Measurements from ENCODE around the gene BCAR3. TPM values are rescaled to one million over a fixed set of nuclear protein-coding genes. Genes with fewer than 3 reads are reported as not detected.

BCAR3 gene
- total and polyA plus RNA-seq, 7 experiments from 2014 or later, result 0.22 to 1.7 (median 0.84) TPM

GRCh38 chr1:93521618-93522017, 160.0 kb downstream of the BCAR3 start:
- Mint-ChIP-seq H3K36me3 (no peaks in the 10 kb centered on the region), H3K27ac (no peak overlapping the region), H3K27me3 (peaks cover 0 to 9% (median 8%) of the 10 kb centered on the region in 5 donors), H3K4me3 (no peak overlapping the region), H3K9me3 (peaks cover 0 to 4% (median 0%) of the 10 kb centered on the region in 11 donors), H3K4me1 (no peaks in the 10 kb centered on the region)
- no peaks in the 10 kb centered on the region for H3K4me1 ChIP-seq (ENCODE audit: control insufficient read depth in 2 of 2, insufficient read depth in 2 of 2, low read length in 2 of 2)
- ATAC-seq (no peak), DNase-seq (no peak)
- no peak overlapping the region for H3K27ac ChIP-seq (ENCODE audit: low read depth, low read length)
- no peaks in the 10 kb centered on the region for H3K27me3 ChIP-seq (ENCODE audit: control insufficient read depth in 2 of 2, insufficient read depth in 2 of 2, low read length in 2 of 2)
- intact Hi-C loops (cut with micrococcal nuclease), result no loop called here
- ChIA-PET POLR2A (no interaction called here), CTCF (no interaction called here)
- no peaks in the 10 kb centered on the region for H3K36me3 ChIP-seq (ENCODE audit: control insufficient read depth in 2 of 3, insufficient read depth in 3 of 3, low read length in 3 of 3)
- no peaks in the 10 kb centered on the region for H3K9me3 ChIP-seq (ENCODE audit: control insufficient read depth in 2 of 3, low read length in 3 of 3)
- H3K4me3 ChIP-seq (ENCODE audit: low read length), result no peak overlapping the region

GRCh38 chr1:93519199-93519829, 162.3 kb downstream of the BCAR3 start:
- Mint-ChIP-seq H3K36me3 (no peaks in the 10 kb centered on the region), H3K27me3 (peaks cover 0 to 8% (median 4%) of the 10 kb centered on the region in 5 donors), H3K27ac (no peak overlapping the region), H3K9me3 (peaks cover 0 to 4% (median 0%) of the 10 kb centered on the region in 11 donors), H3K4me3 (no peak overlapping the region), H3K4me1 (no peaks in the 10 kb centered on the region)
- H3K27ac ChIP-seq (ENCODE audit: low read depth, low read length), result no peak overlapping the region
- no peaks in the 10 kb centered on the region for H3K4me1 ChIP-seq (ENCODE audit: control insufficient read depth in 2 of 2, insufficient read depth in 2 of 2, low read length in 2 of 2)
- CTCF ChIA-PET, result no interaction called here
- POLR2A ChIA-PET, result no interaction called here
- ATAC-seq, result no peak
- no peaks in the 10 kb centered on the region for H3K36me3 ChIP-seq (ENCODE audit: control insufficient read depth in 2 of 3, insufficient read depth in 3 of 3, low read length in 3 of 3)
- DNase-seq, result no peak
- no peak overlapping the region for H3K4me3 ChIP-seq (ENCODE audit: low read length)
- intact Hi-C loops (cut with micrococcal nuclease), result no loop called here
- no peaks in the 10 kb centered on the region for H3K27me3 ChIP-seq (ENCODE audit: control insufficient read depth in 2 of 2, insufficient read depth in 2 of 2, low read length in 2 of 2)
- H3K9me3 ChIP-seq (ENCODE audit: control insufficient read depth in 2 of 3, low read length in 3 of 3), result no peaks in the 10 kb centered on the region

GRCh38 chr1:93518516-93518915, 163.1 kb downstream of the BCAR3 start:
- Mint-ChIP-seq H3K36me3 (no peaks in the 10 kb centered on the region), H3K4me3 (no peak overlapping the region), H3K27me3 (peaks cover 0 to 8% (median 4%) of the 10 kb centered on the region in 5 donors), H3K27ac (no peak overlapping the region), H3K9me3 (peaks cover 0 to 4% (median 0%) of the 10 kb centered on the region in 11 donors), H3K4me1 (no peaks in the 10 kb centered on the region)
- Histone ChIP-seq H3K27me3 (ENCODE audit: control insufficient read depth in 2 of 2, insufficient read depth in 2 of 2, low read length in 2 of 2) (no peaks in the 10 kb centered on the region), H3K9me3 (ENCODE audit: control insufficient read depth in 2 of 3, low read length in 3 of 3) (no peaks in the 10 kb centered on the region), H3K4me1 (ENCODE audit: control insufficient read depth in 2 of 2, insufficient read depth in 2 of 2, low read length in 2 of 2) (no peaks in the 10 kb centered on the region), H3K36me3 (ENCODE audit: control insufficient read depth in 2 of 3, insufficient read depth in 3 of 3, low read length in 3 of 3) (no peaks in the 10 kb centered on the region), H3K27ac (ENCODE audit: low read depth, low read length) (no peak overlapping the region), H3K4me3 (ENCODE audit: low read length) (no peak overlapping the region)
- CTCF ChIA-PET, result no interaction called here
- ATAC-seq (no peak), DNase-seq (no peak)
- POLR2A ChIA-PET, result no interaction called here
- intact Hi-C loops (cut with micrococcal nuclease), result no loop called here

GRCh38 chr1:93516164-93516563, 165.5 kb downstream of the BCAR3 start:
- peaks cover 0 to 5% (median 0%) of the 10 kb centered on the region in 11 donors for H3K9me3 Mint-ChIP-seq
- no peak overlapping the region for H3K4me3 ChIP-seq (ENCODE audit: low read length)
- peaks cover 0 to 8% (median 4%) of the 10 kb centered on the region in 5 donors for H3K27me3 Mint-ChIP-seq
- intact Hi-C loops (cut with micrococcal nuclease), result no loop called here
- ATAC-seq (no peak), DNase-seq (no peak)
- H3K27ac ChIP-seq (ENCODE audit: low read depth, low read length), result no peak overlapping the region
- CTCF ChIA-PET, result no interaction called here
- no peaks in the 10 kb centered on the region for H3K4me1 ChIP-seq (ENCODE audit: control insufficient read depth in 2 of 2, insufficient read depth in 2 of 2, low read length in 2 of 2)
- H3K27ac Mint-ChIP-seq, result no peak overlapping the region
- no peak overlapping the region for H3K4me3 Mint-ChIP-seq
- H3K36me3 ChIP-seq (ENCODE audit: control insufficient read depth in 2 of 3, insufficient read depth in 3 of 3, low read length in 3 of 3), result no peaks in the 10 kb centered on the region
- H3K27me3 ChIP-seq (ENCODE audit: control insufficient read depth in 2 of 2, insufficient read depth in 2 of 2, low read length in 2 of 2), result no peaks in the 10 kb centered on the region
- no peaks in the 10 kb centered on the region for H3K9me3 ChIP-seq (ENCODE audit: control insufficient read depth in 2 of 3, low read length in 3 of 3)
- H3K36me3 Mint-ChIP-seq, result no peaks in the 10 kb centered on the region
- POLR2A ChIA-PET, result no interaction called here
- no peaks in the 10 kb centered on the region for H3K4me1 Mint-ChIP-seq

Other genes with a start within 250 kb of the BCAR3 start
- 1 to 10 TPM in 4 of 5 experiments, under 1 TPM in 1; 0.07 to 2.6 (median 1.1) TPM for gene FNBP1L, start 233.7 kb downstream of the BCAR3 start, total RNA-seq
- gene FNBP1L, start 233.7 kb downstream of the BCAR3 start, polyA plus RNA-seq, result under 1 TPM; 0.35 to 0.69 TPM
- gene DNTTIP2, start 197.4 kb upstream of the BCAR3 start, total RNA-seq, result 10 to 100 TPM; 51.8 to 84.2 (median 77.5) TPM
- 10 to 100 TPM; 83.6 to 86.4 TPM for gene DNTTIP2, start 197.4 kb upstream of the BCAR3 start, polyA plus RNA-seq
- gene GCLM, start 227.6 kb upstream of the BCAR3 start, total RNA-seq, result 10 to 100 TPM in 3 of 5 experiments, 1 to 10 TPM in 2; 6.4 to 23.8 (median 11.5) TPM
- gene GCLM, start 227.6 kb upstream of the BCAR3 start, polyA plus RNA-seq, result 10 to 100 TPM in 1 of 2 donors, 1 to 10 TPM in 1; 9.5 to 13.8 TPM

Measured in naive thymus-derived CD4-positive, alpha-beta T cell (primary cell).